ENCODE results near the gene ADIPOQ.
"Not testable (repeated sequence)": the region's sequence is repeated elsewhere in the genome, so short reads cannot be mapped to it uniquely, and the experiment has no call there.

Gene ADIPOQ

GRCh38 chr3:186902713-186903112, 60.2 kb downstream of the ADIPOQ start:
- H3K27ac ChIP-seq (ENCODE audit: low read length), result no peak overlapping the region
- H2AFZ ChIP-seq (ENCODE audit: low read length), result no peak overlapping the region

GRCh38 chr3:186903676-186904075, 61.2 kb downstream of the ADIPOQ start:
- not testable (repeated sequence) for H2AFZ ChIP-seq (ENCODE audit: low read length); H3K9me2 ChIP-seq (replicated peaks; ENCODE audit: insufficient read depth, low read length); H3K9me3 ChIP-seq (replicated peaks; ENCODE audit: insufficient read depth, low read length); DNase-seq; H3K9ac ChIP-seq (ENCODE audit: low read length); H3K36me3 ChIP-seq (replicated peaks; ENCODE audit: insufficient read depth, low read length); H3K4me1 ChIP-seq (ENCODE audit: low read length); H3K4me2 ChIP-seq (ENCODE audit: low read depth, low read length); H3K79me2 ChIP-seq (ENCODE audit: low read length); H3K4me3 ChIP-seq (ENCODE audit: low read length); H3F3A ChIP-seq (ENCODE audit: insufficient read depth, low read length); H3K27me3 ChIP-seq (replicated peaks; ENCODE audit: insufficient read depth, low read length); H3K27ac ChIP-seq (ENCODE audit: low read length); H4K20me1 ChIP-seq (ENCODE audit: insufficient read depth, low read length)

More at GRCh38 chr3:186902713-186903112, 60.2 kb downstream of the ADIPOQ start:
- Histone ChIP-seq H3K9me2 (replicated peaks; ENCODE audit: insufficient read depth, low read length) (no peaks in the 10 kb centered on the region), H3K9ac (ENCODE audit: low read length) (no peak overlapping the region), H3K4me3 (ENCODE audit: low read length) (no peak overlapping the region), H3F3A (ENCODE audit: insufficient read depth, low read length) (no peaks in the 10 kb centered on the region), H3K9me3 (replicated peaks; ENCODE audit: insufficient read depth, low read length) (no peaks in the 10 kb centered on the region), H3K27me3 (replicated peaks; ENCODE audit: insufficient read depth, low read length) (no peaks in the 10 kb centered on the region), H3K4me1 (ENCODE audit: low read length) (peaks cover 6% of the 10 kb centered on the region; the same call in 1 of the 2 replicates), H3K4me2 (ENCODE audit: low read depth, low read length) (no peak overlapping the region), H3K36me3 (replicated peaks; ENCODE audit: insufficient read depth, low read length) (no peaks in the 10 kb centered on the region), H4K20me1 (ENCODE audit: insufficient read depth, low read length) (no peaks in the 10 kb centered on the region), H3K79me2 (ENCODE audit: low read length) (no peaks in the 10 kb centered on the region)
- TF ChIP-seq EZH2phosphoT487 (IDR thresholded peaks at IDR 0.05; ENCODE audit: low read length), result no peak
- TF ChIP-seq CTCF (IDR thresholded peaks at IDR 0.05; ENCODE audit: low read length), result no peak
- TF ChIP-seq EZH2 (optimal IDR thresholded peaks at IDR 0.05; ENCODE audit: low read depth, low read length), result no peak
- DNase-seq, result no peak

- H3K9ac ChIP-seq (ENCODE audit: low read length); H3K9me2 ChIP-seq (replicated peaks; ENCODE audit: insufficient read depth, low read length); H3K4me2 ChIP-seq (ENCODE audit: low read depth, low read length); H2AFZ ChIP-seq (ENCODE audit: low read length); H3K36me3 ChIP-seq (replicated peaks; ENCODE audit: insufficient read depth, low read length); H3K9me3 ChIP-seq (replicated peaks; ENCODE audit: insufficient read depth, low read length); H3K27me3 ChIP-seq (replicated peaks; ENCODE audit: insufficient read depth, low read length); H3K4me1 ChIP-seq (ENCODE audit: low read length); H3K79me2 ChIP-seq (ENCODE audit: low read length); H3F3A ChIP-seq (ENCODE audit: insufficient read depth, low read length); H4K20me1 ChIP-seq (ENCODE audit: insufficient read depth, low read length); DNase-seq; H3K4me3 ChIP-seq (ENCODE audit: low read length); H3K27ac ChIP-seq (ENCODE audit: low read length): not testable (repeated sequence)
Observed at GRCh38 chr3:186907075-186907474, 64.6 kb downstream of the ADIPOQ start.
